ENCODE data around the gene HIF3A.

HIF3A gene

DNA sequence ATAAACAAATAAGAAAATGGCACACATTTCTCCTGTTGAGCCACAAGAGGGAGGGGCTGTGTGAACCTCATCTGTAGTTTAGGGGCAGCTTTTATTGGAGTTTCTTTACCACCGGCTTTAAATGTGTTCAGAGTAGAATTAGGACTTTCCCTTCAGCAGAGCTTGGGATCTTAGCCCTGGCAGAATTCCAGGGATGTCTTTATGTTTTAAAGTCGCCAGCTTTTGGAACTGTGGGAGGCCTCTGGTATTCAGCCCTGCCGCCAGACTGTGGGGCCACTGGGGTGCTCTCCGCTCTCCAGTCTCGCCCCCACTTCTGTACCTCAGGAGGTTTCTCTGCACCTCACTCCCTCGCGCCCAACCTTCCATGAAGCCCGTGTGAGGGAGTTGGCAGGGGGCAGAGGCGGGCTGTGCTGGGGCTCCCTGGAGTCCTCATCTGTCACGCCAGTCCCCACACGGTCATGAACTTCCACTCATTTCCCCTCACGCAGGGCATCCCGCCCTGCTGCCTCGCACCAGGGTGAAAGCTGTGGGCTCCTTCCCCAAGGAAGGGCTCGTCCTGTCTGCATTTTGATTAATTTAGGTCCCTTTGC lies 85.0 kb downstream of the HIF3A start:
- no peak for DNase-seq (ENCODE audit: low read depth in 1 of 2, low spot score in 1 of 2)

DNA sequence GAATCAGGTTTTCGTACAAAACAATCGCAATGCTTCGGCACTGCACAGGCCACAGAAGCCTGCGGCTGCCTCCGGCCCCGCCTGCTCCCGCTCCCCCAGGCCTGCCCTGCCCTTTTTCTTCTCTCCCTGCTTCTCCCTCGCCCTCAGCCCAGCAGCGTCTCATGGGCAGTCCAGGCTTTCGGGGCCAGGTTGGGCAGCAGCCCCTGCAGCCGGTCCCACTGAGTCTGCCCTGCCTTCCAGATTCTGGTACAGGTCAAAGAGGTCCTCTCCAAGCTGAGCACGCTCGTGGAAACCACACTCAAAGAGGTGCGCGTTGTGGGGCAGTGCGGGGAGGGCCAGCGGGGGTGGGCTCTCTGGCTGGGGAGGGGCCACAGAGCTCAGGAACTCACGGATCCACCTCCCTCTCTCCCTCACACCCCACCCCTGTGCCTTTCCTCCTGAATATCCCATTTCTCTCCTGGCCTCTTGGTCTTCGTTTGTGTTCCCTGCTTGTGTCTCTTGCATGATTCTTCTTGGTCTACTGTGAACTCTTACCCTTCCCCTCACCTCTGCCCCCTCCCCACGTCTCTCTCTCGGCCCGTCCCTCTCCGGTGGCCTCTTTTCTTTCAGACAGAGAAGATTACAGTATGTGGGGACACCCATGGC lies 86.5 kb downstream of the HIF3A start:
- DNase-seq (ENCODE audit: low read depth in 1 of 2, low spot score in 1 of 2), result no peak

DNA sequence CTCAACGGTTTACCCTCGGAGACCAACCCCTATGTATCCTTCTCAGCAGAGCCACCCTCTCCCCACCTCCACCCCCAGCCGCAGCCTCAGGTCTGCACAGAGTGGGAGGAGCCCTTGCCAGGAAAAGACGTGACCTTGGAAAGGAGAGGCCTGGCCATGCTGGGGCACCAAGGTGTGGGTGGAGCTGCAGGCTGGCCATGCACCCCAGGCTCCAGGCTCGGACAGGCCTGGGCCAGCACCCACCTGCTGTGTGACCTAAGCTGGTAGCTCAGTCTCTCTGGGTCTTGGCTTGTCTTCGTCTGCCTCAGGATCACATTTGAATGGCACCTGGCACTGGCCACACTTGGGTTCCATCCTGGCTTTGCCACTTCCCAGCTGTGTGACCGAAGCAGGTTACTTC lies 87.0 kb downstream of the HIF3A start:
- no peak for DNase-seq (ENCODE audit: low read depth in 1 of 2, low spot score in 1 of 2)

DNA sequence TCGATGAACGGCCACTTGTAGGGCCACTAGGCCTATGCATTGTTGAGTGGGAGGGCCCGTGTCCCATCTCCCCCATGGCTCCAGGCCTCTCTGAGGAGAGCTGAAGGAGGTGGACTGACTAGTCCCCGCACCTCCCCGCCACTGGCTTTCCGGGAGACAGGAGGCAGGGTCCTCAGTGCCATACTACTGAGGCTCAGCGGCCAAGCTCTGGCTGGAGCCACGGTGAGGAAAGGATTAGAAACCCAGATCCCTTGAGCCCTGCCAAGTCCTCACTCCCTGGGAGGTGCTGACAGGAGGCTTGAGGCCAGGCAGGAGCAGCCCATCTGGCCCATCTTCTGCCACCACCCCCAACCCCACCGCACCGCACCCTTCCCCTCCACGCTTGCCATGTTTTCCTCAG lies 87.6 kb downstream of the HIF3A start:
- DNase-seq (ENCODE audit: low read depth in 1 of 2, low spot score in 1 of 2), result no peak

DNA sequence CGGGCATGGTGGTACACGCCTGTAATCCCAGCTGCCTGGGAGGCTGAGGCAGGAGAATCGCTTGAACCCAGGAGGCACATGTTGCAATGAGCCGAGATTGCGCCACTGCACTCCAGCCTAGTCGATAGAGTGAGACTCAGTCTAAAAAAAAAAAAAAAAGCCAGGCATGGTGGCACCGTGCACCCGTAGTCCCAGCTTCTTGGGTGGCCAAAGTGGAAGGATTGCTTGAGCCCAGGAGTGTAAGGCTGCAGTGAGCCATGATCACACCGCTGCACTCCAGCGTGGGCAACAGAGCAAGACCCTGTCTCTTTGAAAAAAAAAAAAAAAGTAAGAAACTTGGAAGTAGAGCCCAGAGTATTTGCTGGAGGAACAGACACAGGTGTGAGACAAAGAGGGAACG lies 88.8 kb downstream of the HIF3A start:
- no peak for DNase-seq (ENCODE audit: low read depth in 1 of 2, low spot score in 1 of 2)

DNA sequence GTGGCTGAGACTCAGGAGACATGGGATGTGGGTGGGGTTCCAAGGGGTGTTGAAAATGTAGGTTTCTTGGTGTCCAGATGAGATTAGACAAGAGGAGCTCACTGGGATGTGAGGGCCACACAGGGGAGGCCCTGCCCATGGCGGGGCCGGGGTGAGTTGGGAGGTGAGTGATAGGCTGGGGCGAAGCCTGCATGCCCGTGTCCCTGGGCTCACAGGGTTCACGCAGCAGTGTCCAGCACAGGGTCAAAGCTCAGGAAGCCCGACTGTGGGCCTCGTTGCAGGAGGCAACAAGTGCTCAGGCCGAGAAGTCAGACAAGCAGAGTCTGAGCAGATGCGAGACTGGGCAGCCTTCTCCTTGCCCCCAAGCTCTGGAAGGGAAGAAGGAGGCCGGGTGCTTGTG lies 89.3 kb downstream of the HIF3A start:
- no peak for DNase-seq (ENCODE audit: low read depth in 1 of 2, low spot score in 1 of 2)

DNA sequence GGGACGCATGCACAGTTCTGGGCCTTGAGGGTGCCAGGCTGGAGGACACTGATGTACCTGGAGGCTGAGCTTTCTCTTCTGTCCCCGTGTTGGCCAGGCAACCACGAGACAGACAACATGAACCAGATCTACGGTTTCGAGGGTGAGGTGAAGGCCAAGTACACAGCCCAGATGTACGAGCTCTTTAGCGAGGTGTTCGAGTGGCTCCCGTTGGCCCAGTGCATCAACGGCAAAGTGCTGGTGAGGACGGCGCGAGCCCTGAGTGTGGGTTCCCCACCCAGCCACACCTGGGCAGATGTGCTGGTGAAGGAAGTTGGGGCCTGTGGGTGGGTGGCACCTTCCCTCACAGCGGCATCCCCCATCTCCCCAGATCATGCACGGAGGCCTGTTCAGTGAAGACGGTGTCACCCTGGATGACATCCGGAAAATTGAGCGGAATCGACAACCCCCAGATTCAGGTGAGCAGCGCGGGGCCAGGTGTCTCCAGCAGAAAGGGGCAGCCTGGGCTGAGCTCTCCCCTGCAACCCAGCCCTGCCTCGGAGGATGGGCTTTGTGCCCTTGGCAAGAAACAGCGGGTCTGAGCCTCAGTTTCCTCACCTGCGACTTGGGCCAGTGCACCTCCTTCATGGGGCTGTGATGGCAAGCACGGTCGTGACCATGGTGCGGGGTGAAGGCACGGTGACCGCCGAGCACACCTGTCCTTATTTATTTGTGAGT lies 90.3 kb downstream of the HIF3A start:
- no peak for DNase-seq (ENCODE audit: low read depth in 1 of 2, low spot score in 1 of 2)

DNA sequence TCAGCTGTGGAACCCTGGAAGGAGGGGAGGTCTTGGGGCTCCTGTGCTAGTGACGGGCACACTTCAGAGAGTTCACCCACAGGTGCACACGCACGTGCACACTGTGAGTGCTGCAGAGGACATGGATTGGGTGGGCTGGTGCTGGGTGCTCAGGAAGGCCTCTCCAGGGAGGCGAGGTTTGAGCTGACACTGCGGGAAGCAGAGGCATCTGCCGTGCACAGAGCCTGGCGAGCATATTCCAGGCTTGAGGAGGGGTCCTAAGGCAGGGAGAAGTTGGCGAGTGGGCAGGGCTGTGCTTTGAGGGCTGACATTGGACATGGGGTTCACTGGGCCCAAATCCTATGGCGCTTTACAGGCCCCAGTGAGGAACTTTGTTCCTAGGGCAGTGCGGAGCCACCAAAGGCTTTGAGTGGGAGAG lies 90.9 kb downstream of the HIF3A start:
- DNase-seq (ENCODE audit: low read depth in 1 of 2, low spot score in 1 of 2), result no peak

DNA sequence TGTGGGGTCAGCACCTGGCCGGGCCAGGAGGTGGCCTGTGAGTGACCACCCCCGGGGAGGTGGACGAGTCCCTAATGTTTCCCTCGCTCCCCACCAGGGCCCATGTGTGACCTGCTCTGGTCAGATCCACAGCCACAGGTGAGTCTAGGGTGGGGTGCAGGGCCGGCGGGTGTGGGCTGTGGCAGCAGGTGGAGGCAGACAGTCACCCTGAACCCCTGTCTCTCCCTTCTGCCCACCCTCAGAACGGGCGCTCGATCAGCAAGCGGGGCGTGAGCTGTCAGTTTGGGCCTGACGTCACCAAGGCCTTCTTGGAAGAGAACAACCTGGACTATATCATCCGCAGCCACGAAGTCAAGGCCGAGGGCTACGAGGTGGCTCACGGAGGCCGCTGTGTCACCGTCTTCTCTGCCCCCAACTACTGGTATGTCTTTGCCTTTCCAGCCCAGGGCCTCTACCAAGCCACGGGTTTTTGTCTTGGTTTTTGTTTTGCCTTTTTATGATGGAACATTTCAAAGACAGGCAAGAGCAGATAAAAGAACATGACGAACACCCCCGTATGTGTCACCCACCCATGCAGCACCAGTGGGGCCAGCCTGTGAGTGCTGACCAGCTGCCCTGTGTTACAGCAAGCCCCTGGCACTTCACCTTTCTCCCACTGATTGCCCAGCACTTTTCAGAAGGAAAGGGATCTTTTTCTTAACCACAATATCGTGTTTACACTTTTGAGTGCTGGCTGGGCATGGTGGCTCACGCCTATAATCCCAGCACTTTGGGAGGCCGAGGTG lies 91.7 kb downstream of the HIF3A start:
- DNase-seq (ENCODE audit: low read depth in 1 of 2, low spot score in 1 of 2), result no peak

DNA sequence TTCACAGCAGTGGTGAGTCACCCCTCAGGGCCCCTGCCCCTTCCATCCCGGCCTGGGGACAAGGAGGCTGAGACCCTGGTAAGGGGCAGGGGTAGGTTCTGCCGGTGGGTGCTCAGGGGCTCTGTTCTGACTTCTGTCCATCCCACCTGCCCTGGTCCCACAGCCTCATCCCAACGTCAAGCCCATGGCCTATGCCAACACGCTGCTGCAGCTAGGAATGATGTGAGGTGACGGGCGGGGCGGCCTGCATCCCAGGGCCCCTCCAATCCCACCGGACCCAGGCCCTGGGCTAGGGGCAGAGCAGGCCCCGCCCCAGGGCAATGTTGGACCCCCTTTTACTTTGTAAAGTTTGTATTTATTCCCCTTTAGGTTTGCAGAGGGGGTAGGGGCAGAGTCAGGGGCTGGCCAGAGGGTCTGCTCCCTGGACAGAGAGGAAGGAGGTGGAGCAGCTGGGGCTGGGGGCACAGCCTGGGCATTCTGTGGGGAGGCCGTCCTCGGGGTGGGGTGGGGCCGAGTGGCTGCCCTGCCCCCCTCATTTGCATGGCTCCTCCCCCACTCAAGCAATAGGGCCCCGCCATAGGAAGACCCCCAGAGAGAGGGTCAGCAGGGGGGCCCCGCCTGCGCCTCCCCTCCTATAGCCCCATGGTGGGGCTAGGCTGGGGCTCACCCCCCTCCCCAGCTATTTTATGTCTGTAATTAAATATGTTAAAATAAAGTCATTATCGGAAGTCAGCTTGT lies 93.4 kb downstream of the HIF3A start:
- DNase-seq (ENCODE audit: low read depth in 1 of 2, low spot score in 1 of 2), result no peak

DNA sequence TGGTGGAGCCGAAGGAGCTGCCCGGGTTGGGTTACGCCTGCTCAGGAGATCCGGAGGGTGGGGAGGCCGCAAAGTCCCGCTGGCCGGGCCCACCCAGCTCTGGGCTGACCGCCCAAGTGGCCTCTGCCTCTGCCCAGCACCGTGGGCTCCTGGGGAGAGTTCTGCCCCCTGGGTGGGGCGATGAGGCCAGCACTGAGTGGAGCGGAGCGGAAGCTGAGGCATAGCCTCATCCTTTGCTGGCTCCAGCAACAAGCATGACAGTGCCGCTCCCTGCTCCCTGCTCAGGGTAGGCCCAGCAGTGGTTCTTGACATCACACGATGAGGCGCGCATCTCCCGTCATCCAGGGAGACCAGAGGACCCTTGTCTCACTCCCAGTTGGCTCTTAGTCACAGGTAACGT lies 94.0 kb downstream of the HIF3A start:
- no peak for DNase-seq (ENCODE audit: low read depth in 1 of 2, low spot score in 1 of 2)

DNA sequence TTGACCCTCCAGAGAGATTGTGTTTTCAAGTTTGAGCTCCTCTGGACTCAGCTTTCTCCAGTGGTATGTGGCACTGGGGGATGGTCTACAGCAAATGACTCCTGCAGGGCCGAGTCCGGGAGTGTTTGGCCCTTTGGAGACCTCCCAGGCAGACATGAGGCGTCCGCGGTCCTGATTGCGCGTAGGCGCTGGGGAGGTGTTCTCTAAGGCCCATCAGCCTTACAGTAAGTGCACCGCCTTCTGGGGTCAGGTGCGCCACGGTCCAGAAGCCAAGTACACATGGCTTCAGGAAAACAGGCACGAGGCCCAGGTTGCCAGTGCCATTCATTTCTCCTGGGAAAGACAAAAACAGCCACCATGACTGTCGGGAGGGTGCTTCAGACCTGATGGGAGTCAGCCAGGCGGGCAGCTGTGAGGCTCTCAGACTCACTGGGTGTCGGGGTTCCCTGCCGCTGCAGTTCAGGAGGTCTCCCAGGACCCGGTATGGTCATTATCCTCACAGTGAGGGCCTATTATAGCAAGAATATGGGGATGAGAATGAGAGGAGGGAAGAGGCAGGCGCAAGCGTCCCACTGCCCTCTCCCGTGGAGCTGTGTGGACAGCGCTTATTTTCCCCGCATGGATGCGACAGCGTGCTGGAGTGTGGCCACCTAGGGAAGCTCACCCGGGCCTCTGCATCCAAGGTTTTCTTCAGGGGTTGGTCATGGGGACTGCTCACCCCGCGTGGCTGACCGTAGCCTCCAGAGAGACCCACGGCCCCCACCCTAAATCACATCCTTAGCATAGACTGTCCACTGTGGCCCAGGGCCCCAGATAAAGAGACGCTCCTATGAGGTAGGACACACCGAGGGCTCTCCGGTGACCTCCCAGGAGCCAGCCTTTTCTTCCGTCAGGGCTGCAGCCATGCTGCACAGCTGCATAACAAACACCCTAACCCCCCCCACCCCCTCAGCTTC lies 94.7 kb downstream of the HIF3A start:
- no peak for DNase-seq (ENCODE audit: low read depth in 1 of 2, low spot score in 1 of 2)

DNA sequence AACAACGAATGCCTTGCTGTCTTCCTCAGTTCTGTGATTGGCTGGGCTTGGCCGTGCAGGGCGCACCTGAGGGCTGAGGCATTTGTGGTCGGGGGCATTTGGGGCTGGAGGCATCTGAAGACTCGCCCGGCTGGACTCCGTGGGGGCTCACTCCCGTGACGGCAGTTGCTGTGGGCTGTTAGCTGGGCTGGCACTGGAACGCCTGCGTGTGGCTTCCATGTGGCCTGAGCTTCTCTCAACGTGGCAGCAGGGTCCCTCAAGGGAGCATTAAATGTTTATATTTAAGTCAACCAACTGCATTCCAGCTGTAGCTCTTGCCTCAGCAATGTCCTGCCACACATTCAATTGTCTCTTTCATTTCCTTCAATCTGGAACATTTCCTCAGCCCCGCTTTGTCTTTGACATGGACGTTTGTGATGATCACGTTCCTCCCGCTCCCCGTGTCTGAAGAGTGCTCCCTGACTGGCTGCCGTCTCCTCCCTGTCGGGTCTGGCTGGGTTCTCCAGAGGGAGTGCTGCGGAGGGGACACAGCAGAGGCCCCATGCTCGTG lies 95.5 kb downstream of the HIF3A start:
- no peak for DNase-seq (ENCODE audit: low read depth in 1 of 2, low spot score in 1 of 2)

DNA sequence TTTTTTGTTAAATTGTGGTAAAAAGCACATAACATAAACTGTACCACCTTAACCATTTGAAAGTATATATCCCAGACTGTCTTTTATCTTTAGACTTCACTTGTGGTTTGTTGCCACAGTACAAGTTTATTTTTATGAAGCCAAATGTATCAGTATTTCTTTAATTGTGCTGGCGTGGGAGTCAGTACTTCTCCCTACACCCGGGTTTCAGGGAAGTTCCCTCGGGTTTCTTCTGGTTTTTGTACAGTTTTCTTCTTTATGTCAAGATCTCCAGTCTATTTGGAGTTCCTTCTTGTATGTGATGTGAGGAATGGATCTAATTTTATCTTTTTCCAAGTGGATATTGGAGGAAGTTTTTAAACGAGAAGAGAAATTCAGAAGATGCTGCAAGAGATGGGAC lies 96.0 kb downstream of the HIF3A start:
- no peak for DNase-seq (ENCODE audit: low read depth in 1 of 2, low spot score in 1 of 2)

Data from activated T-helper 1 cell treated with anti-CD3 and anti-CD28 coated beads, Interleukin-2, amount 50 U/mL, for 16 hours (primary cell).